H7 (cell line): Measurements from ENCODE around the gene MID1. TPM values are rescaled to one million over a fixed set of nuclear protein-coding genes. Genes with fewer than 3 reads are reported as not detected.
"Not testable (repeated sequence)": the region's sequence is repeated elsewhere in the genome, so short reads cannot be mapped to it uniquely, and the experiment has no call there.

ENCODE experiments used
- DNase-seq: peaks from one replicate; pipeline ENCODE4 v3.0.0; 2012
- H3K27me3 ChIP-seq: 2 replicates; pipeline ENCODE4 v1.6.0; 2011; ENCODE audit warnings: mild to moderate bottlenecking, low read length; ENCODE audit not compliant: control insufficient read depth, insufficient read depth
- H3K36me3 ChIP-seq: replicated peaks from 2 replicates; pipeline ENCODE4 v1.5.1; 2011; ENCODE audit warnings: low read length; ENCODE audit not compliant: control insufficient read depth, insufficient read depth
- H3K4me3 ChIP-seq: 2 replicates; pipeline ENCODE4 v1.5.1; 2011; ENCODE audit warnings: low read depth, mild to moderate bottlenecking, control low read depth, low read length, moderate library complexity; ENCODE audit not compliant: insufficient read depth
- total RNA-seq: library from RNA; depleted of rRNA; stranded (reverse); fragments of >200 nt; shearing (Covaris generic); gene quantifications from 2 replicates; pipeline ENCODE4 v1.2.3, GENCODE V29; 2014

Gene MID1
- total RNA-seq, 1 experiment from 2014 or later: 55.1 TPM

- Histone ChIP-seq H3K4me3 (no peak overlapping the region), H3K27me3 (no peaks in the 10 kb centered on the region), H3K36me3 (no peaks in the 10 kb centered on the region)
- DNase-seq: peak; percentile 55
These were observed 16.8 kb downstream of the MID1 start for GRCh38 chrX:10603612-10604011.

- no peak overlapping the region for H3K4me3 ChIP-seq
- DNase-seq: no peak
- no peaks in the 10 kb centered on the region for H3K36me3 ChIP-seq
- H3K27me3 ChIP-seq: no peaks in the 10 kb centered on the region
These were observed 17.7 kb downstream of the MID1 start for GRCh38 chrX:10602646-10603045.

- Histone ChIP-seq H3K27me3 (no peaks in the 10 kb centered on the region), H3K4me3 (no peak overlapping the region), H3K36me3 (no peaks in the 10 kb centered on the region)
- DNase-seq: no peak
These were observed 19.9 kb downstream of the MID1 start for GRCh38 chrX:10600479-10600878.

DNA sequence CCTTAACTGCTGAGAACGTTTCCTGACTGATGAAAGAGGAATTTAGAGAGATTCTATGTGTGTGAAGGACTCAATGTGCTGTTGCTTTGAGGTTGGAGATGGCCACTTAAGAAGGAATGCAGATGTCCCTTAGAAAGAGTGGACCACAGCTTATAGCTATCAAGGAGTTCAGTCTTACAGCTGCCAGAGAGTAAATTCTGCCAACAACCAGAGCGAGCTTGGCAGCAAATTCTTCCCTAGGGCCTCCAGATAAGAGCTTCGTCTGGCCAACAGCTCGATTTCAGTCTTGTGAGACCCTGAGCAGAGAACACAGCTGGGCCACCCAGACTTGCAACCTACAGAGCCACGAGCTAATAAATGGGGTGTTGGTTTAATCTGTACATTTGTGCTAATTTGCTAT lies 21.8 kb downstream of the MID1 start:
- Histone ChIP-seq H3K27me3 (no peaks in the 10 kb centered on the region), H3K36me3 (no peaks in the 10 kb centered on the region), H3K4me3 (no peak overlapping the region)
- DNase-seq: no peak

GRCh38 chrX:10597871-10598270 lies 22.5 kb downstream of the MID1 start:
- peak; percentile 48 for DNase-seq
- Histone ChIP-seq H3K27me3 (no peaks in the 10 kb centered on the region), H3K4me3 (no peak overlapping the region), H3K36me3 (no peaks in the 10 kb centered on the region)

DNA sequence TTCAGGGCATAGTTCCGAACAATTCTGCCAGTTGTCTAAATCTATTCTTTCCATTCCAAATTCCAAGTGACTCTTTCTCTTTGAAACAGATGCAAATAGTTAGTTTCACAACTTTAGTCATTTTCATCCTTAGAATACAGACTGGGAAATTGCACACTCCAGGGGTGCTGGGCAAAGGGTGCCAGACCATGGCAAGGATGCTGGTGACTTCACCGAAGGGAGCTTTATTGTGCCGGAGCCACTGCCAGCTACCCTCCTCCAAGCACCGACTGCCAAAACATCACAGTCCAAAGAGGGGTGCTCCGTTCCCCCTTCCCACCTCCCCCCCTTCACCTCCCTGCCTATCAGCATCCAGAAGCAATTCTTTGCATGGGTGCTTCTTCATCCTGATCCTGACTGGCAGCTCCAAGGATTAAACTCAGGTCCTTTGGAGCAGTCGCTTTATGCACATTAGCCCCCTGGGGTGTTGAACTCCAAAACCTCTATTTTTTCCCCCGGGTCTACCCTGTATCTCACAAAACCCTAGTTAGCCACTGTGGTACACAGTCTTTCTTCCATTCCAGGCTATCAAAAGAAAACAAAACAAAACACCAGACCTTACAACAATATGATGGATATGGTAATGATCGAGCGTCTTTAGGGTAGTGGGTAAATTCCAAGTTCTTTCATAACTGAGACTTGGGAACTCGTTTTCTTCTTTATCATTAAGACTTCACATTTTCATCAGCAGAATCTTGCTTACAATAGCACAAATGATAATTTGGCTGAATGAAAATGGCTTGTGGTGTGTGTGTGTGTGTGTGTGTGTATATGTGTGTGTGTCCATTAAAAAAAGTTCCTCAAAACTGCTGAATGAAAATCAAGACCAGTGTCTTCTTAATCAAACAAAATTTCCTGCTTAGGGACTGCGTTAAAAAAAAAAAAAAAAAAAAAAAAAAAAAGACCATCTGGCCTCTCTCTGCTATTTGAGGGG lies 28.7 kb downstream of the MID1 start:
- peak; percentile 41 for DNase-seq
- Histone ChIP-seq H3K36me3 (no peaks in the 10 kb centered on the region), H3K27me3 (no peaks in the 10 kb centered on the region), H3K4me3 (no peak overlapping the region)

GRCh38 chrX:10589787-10590186 lies 30.6 kb downstream of the MID1 start:
- H3K36me3 ChIP-seq, H3K4me3 ChIP-seq, H3K27me3 ChIP-seq, DNase-seq: not testable (repeated sequence)

DNA sequence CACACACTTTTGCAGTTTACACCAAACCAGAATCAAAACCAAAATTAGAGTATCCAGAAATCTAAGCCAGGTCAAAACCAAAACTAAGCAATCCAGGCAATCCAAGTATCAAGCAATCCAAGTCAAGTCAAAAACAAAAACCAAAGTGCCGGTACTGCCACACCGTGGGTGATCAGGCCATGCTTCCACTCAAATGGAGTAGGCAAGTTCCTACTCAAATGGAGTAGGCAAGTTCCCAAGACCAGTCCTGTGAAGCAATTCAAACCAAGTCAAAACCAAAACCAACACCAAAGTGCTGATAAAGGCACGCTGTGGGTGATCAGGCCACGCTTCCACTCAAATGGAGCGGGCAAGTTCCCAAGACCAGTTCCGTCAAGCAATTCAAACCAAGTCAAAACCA lies 31.3 kb downstream of the MID1 start:
- no peaks in the 10 kb centered on the region for H3K27me3 ChIP-seq
- no peaks in the 10 kb centered on the region for H3K36me3 ChIP-seq
- H3K4me3 ChIP-seq: no peak overlapping the region
- DNase-seq: no peak

DNA sequence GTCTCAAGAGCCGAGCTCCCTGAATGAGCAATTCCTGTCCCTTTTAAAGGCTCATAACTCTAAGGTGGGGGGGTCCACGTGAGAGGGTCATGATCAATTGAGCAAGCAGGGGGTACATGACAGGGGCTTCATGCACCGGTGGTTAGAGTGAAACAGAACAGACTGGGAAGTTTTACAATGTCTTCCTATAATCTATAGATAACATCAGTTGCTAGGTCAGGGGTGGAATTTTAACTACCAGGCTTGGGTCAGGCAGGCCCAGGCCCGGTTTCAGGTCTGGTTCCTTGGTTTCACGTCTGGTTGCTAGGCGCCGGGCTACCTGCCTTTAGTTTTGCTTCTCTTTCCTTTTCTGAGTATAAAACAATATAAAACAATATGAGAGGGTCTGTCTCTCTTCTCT lies 35.5 kb downstream of the MID1 start:
- H3K27me3 ChIP-seq, H3K36me3 ChIP-seq, DNase-seq, H3K4me3 ChIP-seq: not testable (repeated sequence)

- Histone ChIP-seq H3K36me3 (no peaks in the 10 kb centered on the region), H3K4me3 (no peak overlapping the region), H3K27me3 (no peaks in the 10 kb centered on the region)
- no peak for DNase-seq
These were observed 37.4 kb downstream of the MID1 start for GRCh38 chrX:10582945-10583344.

DNA sequence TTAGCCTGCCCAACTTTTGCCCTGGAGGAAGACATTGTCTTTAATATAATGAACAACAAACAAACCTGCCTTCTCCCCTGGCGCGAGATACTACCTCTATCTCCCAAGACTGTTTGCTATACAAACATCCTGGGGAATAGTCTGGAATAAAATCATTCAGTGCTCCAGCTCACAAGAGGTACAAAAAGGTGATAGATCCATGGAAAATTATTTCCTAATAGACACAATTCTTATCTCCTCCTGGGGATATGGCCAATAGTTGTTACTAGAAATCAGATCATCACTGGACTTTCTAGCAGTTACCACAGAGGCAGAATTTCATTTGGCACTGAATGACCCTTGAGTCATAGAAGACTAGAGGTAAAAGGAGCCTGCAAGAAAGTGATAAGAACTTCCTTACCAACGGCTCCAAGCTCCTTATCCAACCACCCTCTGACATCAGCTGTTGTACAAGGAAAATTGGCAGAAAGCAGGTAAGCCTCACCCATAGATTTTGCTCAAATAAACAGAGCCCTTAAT lies 38.1 kb downstream of the MID1 start:
- DNase-seq: no peak
- H3K4me3 ChIP-seq: no peak overlapping the region
- no peaks in the 10 kb centered on the region for H3K27me3 ChIP-seq
- no peaks in the 10 kb centered on the region for H3K36me3 ChIP-seq

DNA sequence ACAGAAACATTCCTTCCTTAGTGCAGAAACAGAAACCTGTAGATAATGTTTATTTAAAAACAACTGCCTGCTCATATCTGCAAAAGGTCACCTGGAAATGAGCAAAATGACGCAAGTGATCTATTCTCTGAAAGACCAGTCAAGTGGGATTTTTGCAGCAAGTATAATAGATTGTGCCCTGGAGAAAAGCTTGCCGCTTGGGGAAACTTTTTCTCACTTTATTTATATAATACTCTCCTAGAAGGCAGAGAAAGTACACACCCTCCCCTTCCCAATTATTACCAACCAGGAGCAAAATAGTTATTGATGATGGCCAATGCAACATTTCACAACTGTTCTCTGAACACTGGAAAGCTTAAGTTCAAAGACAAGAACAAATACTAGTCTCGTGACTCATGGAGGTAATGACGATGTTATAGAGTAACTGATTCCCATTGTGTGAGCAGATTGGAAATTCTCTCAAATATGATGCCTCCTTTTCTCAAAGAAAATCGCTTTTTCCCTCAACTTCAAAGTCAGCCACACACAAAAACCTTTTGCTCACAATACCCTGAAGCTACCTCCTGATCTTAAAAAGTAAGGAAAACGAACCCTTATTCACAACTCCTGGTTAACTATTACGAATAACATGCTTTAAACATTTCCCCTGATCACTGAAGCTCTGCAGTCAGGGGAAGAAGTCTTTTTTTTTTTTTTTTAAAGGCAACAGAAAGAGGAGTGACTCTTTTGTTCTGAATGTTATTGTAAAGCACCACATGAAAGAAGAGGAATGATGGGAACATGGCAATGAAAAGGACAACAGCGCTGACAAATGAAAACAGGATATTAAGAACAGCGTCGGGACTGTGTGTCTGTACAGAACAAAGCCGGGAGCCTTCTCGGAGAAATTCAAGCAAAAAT lies 41.0 kb downstream of the MID1 start:
- no peak overlapping the region for H3K4me3 ChIP-seq
- H3K27me3 ChIP-seq: no peaks in the 10 kb centered on the region
- no peak for DNase-seq
- H3K36me3 ChIP-seq: no peaks in the 10 kb centered on the region

- Histone ChIP-seq H3K27me3 (no peaks in the 10 kb centered on the region), H3K4me3 (no peak overlapping the region), H3K36me3 (no peaks in the 10 kb centered on the region)
- no peak for DNase-seq
These were observed 41.9 kb downstream of the MID1 start for GRCh38 chrX:10578527-10578926.

DNA sequence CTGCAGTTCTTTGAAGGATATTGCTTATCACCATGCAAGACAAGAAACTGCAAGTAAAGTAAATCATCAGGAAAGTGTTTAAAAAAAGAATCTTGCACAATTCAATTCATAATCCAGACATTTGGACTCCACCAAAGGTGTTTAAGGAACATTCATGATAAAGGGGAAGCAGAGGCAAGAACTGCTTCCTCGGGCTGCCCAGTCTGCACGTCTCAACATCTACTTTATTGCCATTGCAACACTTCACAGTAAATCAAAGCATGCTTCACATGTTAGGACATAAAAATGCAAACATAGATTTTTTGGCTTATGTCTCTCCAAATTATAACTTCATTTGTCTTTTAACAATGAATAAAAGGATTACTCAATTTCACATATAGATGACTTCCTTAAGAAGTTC lies 42.5 kb downstream of the MID1 start:
- Histone ChIP-seq H3K27me3 (no peaks in the 10 kb centered on the region), H3K36me3 (no peaks in the 10 kb centered on the region), H3K4me3 (no peak overlapping the region)
- no peak for DNase-seq
